Neuronal stem cell (in vitro differentiated cells): ENCODE data around the gene WWTR1.

ENCODE experiments used
- DNase-seq: peaks from one replicate; pipeline ENCODE4 v3.0.0-alpha.2; 2013; ENCODE audit warnings: low spot score
- H2AFZ ChIP-seq: one replicate; pipeline ENCODE4 v1.6.1; 2013; ENCODE audit warnings: mild to moderate bottlenecking, low read length, inconsistent platforms
- H2AK5ac ChIP-seq: 2 replicates; pipeline ENCODE4 v1.6.1; 2013; ENCODE audit warnings: low read depth, mild to moderate bottlenecking, inconsistent platforms, low read length, moderate library complexity, mixed read lengths
- H2BK120ac ChIP-seq: 2 replicates; pipeline ENCODE4 v1.6.1; 2013; ENCODE audit warnings: low read depth, mild to moderate bottlenecking, inconsistent platforms, low read length, moderate library complexity, mixed read lengths
- H2BK12ac ChIP-seq: one replicate; pipeline ENCODE4 v1.6.1; 2013; ENCODE audit warnings: low read length, inconsistent platforms
- H2BK15ac ChIP-seq: 2 replicates; pipeline ENCODE4 v1.6.1; 2013; ENCODE audit warnings: mild to moderate bottlenecking, low read length, inconsistent platforms, mixed read lengths
- H2BK5ac ChIP-seq: one replicate; pipeline ENCODE4 v1.6.1; 2013; ENCODE audit warnings: inconsistent platforms, mild to moderate bottlenecking, low read length, moderate library complexity
- H3K14ac ChIP-seq: one replicate; pipeline ENCODE4 v1.6.1; 2013; ENCODE audit warnings: low read length, inconsistent platforms
- H3K18ac ChIP-seq: 2 replicates; pipeline ENCODE4 v1.6.1; 2013; ENCODE audit warnings: low read length, inconsistent platforms
- H3K23ac ChIP-seq: 2 replicates; pipeline ENCODE4 v1.6.1; 2013; ENCODE audit warnings: low read depth, mild to moderate bottlenecking, mixed read lengths, low read length, inconsistent platforms; ENCODE audit not compliant: poor library complexity
- H3K27ac ChIP-seq: replicated peaks from 3 replicates; pipeline ENCODE4 v1.5.1; 2013; ENCODE audit warnings: low read length, inconsistent platforms
- H3K27me3 ChIP-seq, 3 experiments: 2 replicates each; pipeline ENCODE4 v1.6.1; 2013; ENCODE audit warnings: low read length in 3 of 3, mild to moderate bottlenecking in 2 of 3, inconsistent platforms in 1 of 3, low read depth in 1 of 3, mixed read lengths in 1 of 3, moderate library complexity in 1 of 3; ENCODE audit not compliant: control insufficient read depth in 3 of 3, insufficient read depth in 3 of 3
- H3K36me3 ChIP-seq, 2 donors: replicated peaks in 1 of 2; 2 replicates each; pipeline ENCODE4 v1.6.1; 2013; ENCODE audit warnings: low read length in 2 of 2; ENCODE audit not compliant: control insufficient read depth in 2 of 2, insufficient read depth in 2 of 2
- H3K4ac ChIP-seq: 2 replicates; pipeline ENCODE4 v1.6.1; 2013; ENCODE audit warnings: inconsistent platforms, mild to moderate bottlenecking, low read length, moderate library complexity
- H3K4me1 ChIP-seq, 2 donors: 1 replicate in 1 of 2; 2 replicates in 1 of 2; pipeline ENCODE4 v1.6.1; 2013; ENCODE audit warnings: low read length in 2 of 2, low read depth in 1 of 2; ENCODE audit not compliant: control insufficient read depth in 2 of 2, insufficient read depth in 1 of 2
- H3K4me2 ChIP-seq: one replicate; pipeline ENCODE4 v1.6.1; 2013; ENCODE audit warnings: mild to moderate bottlenecking, low read length, inconsistent platforms; ENCODE audit not compliant: insufficient read depth, poor library complexity, severe bottlenecking
- H3K4me3 ChIP-seq, 2 donors: 2 replicates each; pipeline ENCODE4 v1.5.1; 2013; ENCODE audit warnings: low read length in 2 of 2, mild to moderate bottlenecking in 2 of 2, inconsistent platforms in 1 of 2, moderate library complexity in 1 of 2
- H3K79me1 ChIP-seq: one replicate; pipeline ENCODE4 v1.6.1; 2013; ENCODE audit warnings: low read depth, mild to moderate bottlenecking, inconsistent platforms, low read length, moderate library complexity
- H3K9ac ChIP-seq: one replicate; pipeline ENCODE4 v1.6.1; 2013; ENCODE audit warnings: mild to moderate bottlenecking, low read depth, low read length, inconsistent platforms; ENCODE audit not compliant: poor library complexity
- H3K9me3 ChIP-seq, 2 donors: replicated peaks in 1 of 2; 2 replicates each; pipeline versions ENCODE3 to v1.6.1; 2013; ENCODE audit warnings: low read length in 2 of 2, mild to moderate bottlenecking in 2 of 2, inconsistent platforms in 1 of 2, low read depth in 1 of 2, mixed read lengths in 1 of 2, moderate library complexity in 1 of 2; ENCODE audit not compliant: control insufficient read depth in 2 of 2, insufficient read depth in 1 of 2
- H4K8ac ChIP-seq: one replicate; pipeline ENCODE4 v1.6.1; 2013; ENCODE audit warnings: low read depth, mild to moderate bottlenecking, inconsistent platforms, low read length, moderate library complexity
- H4K91ac ChIP-seq: one replicate; pipeline ENCODE4 v1.6.1; 2013; ENCODE audit warnings: low read length, low read depth, mild to moderate bottlenecking, inconsistent platforms; ENCODE audit not compliant: poor library complexity
- WGBS, 2 donors: extraction: QIAGEN DNeasy Blood & Tissue Kit; methylation state at CpG; one replicate each; pipeline ENCODE4 v1.1.7; 2013; ENCODE audit warnings: missing lambda C conversion rate in 2 of 2, mixed read lengths in 1 of 2; ENCODE audit not compliant: insufficient read length in 2 of 2, insufficient replicate concordance in 1 of 2; ENCODE audit errors: extremely low coverage in 2 of 2; 5-methylcytosine and 5-hydroxymethylcytosine counted together

WWTR1 gene

DNA sequence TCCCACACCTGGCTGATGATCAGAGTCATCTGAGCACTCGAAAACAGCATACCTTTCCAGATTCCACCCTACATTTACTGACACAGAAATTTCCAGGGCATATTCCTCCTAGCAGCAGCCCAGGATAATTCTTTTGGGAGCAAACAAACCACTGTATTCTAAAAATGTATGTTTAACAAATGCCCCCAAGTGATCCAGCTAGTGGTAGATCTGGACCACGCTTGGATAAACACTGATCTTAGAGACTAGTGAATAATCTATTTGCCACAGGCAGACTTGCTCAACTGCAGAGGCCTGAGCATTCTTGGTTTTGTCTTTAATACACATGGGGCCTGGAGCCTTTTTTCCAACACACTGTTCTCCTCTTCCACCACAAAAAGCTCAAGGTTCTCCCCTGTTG is 93.7 kb downstream of the WWTR1 start:
- Histone ChIP-seq H3K36me3 (peaks cover 0 to 8% of the 10 kb centered on the region in 2 donors), H3K18ac (no peak overlapping the region), H3K23ac (no peak overlapping the region), H4K8ac (no peak overlapping the region), H3K14ac (no peak overlapping the region), H4K91ac (no peak overlapping the region), H2AFZ (no peak overlapping the region), H3K27me3 (no peaks in the 10 kb centered on the region), H2BK5ac (no peak overlapping the region), H3K4me3 (no peak overlapping the region), H2AK5ac (no peak overlapping the region), H2BK15ac (no peak overlapping the region), H2BK120ac (no peak overlapping the region), H3K4me2 (no peak overlapping the region), H3K9ac (no peak overlapping the region), H3K4me1 (peaks cover 0 to 3% of the 10 kb centered on the region in 2 donors), H3K79me1 (no peaks in the 10 kb centered on the region), H3K9me3 (peaks cover 0 to 3% of the 10 kb centered on the region in 2 donors), H2BK12ac (no peak overlapping the region), H3K27ac (no peak overlapping the region), H3K4ac (no peak overlapping the region)
- DNase-seq: no peak
- WGBS, 2 donors: no CpG with 5 or more reads among the region's 2 CpGs

DNA sequence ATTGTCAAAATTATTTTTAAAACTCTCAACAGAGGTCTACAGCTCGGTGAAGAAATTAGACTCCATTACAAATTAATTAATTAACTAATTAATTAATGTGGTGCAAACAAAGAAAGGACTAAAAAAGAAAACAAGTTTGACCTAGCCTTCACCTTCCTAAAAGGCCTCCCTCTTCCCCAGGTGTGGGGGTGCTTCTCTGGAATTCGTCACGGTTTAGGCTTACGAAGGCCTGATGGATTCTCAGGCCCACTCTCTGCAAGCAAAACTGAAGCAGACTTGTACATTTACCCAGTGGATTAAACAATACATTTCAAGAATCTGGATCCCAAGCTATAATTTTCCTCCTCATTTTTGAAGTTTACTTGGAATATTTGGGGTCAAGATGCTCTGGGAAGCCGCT is 94.7 kb downstream of the WWTR1 start:
- H3K23ac ChIP-seq: no peak overlapping the region
- no peak overlapping the region for H2BK120ac ChIP-seq
- DNase-seq: no peak
- no peak overlapping the region for H3K4ac ChIP-seq
- no CpG with 5 or more reads among the region's 5 CpGs for WGBS, 2 donors
- H3K4me1 ChIP-seq: peaks cover 0 to 3% of the 10 kb centered on the region in 2 donors
- H2BK15ac ChIP-seq: no peak overlapping the region
- peak overlapping the region; percentile 47 for H3K27ac ChIP-seq
- H3K4me3 ChIP-seq: no peak overlapping the region
- peaks cover 0 to 3% of the 10 kb centered on the region in 2 donors for H3K9me3 ChIP-seq
- H3K18ac ChIP-seq: no peak overlapping the region
- H4K91ac ChIP-seq: no peak overlapping the region
- H3K79me1 ChIP-seq: no peaks in the 10 kb centered on the region
- no peak overlapping the region for H2BK12ac ChIP-seq
- H4K8ac ChIP-seq: no peak overlapping the region
- H3K36me3 ChIP-seq: peaks cover 0 to 4% of the 10 kb centered on the region in 2 donors
- H3K27me3 ChIP-seq: no peaks in the 10 kb centered on the region
- no peak overlapping the region for H3K4me2 ChIP-seq
- no peak overlapping the region for H3K14ac ChIP-seq
- H2AK5ac ChIP-seq: no peak overlapping the region
- no peak overlapping the region for H3K9ac ChIP-seq
- H2AFZ ChIP-seq: no peak overlapping the region
- no peak overlapping the region for H2BK5ac ChIP-seq

- Histone ChIP-seq H3K9me3 (peaks cover 0 to 3% of the 10 kb centered on the region in 2 donors), H3K4ac (no peak overlapping the region), H3K36me3 (peaks cover 0 to 4% of the 10 kb centered on the region in 2 donors), H3K9ac (no peak overlapping the region), H3K27me3 (no peaks in the 10 kb centered on the region), H3K14ac (no peak overlapping the region), H4K91ac (no peak overlapping the region), H3K4me3 (no peak overlapping the region), H4K8ac (no peak overlapping the region), H3K4me1 (peaks cover 0 to 6% of the 10 kb centered on the region in 2 donors), H2BK120ac (no peak overlapping the region), H2AK5ac (no peak overlapping the region), H2AFZ (no peak overlapping the region), H3K27ac (no peak overlapping the region), H3K4me2 (no peak overlapping the region), H2BK12ac (no peak overlapping the region), H3K18ac (no peak overlapping the region), H2BK15ac (no peak overlapping the region), H3K23ac (no peak overlapping the region), H3K79me1 (no peaks in the 10 kb centered on the region), H2BK5ac (no peak overlapping the region)
- DNase-seq: no peak
- no CpG with 5 or more reads among the region's 4 CpGs for WGBS, 2 donors
Measured at GRCh38 chr3:149560617-149561016, 97.2 kb downstream of the WWTR1 start.

DNA sequence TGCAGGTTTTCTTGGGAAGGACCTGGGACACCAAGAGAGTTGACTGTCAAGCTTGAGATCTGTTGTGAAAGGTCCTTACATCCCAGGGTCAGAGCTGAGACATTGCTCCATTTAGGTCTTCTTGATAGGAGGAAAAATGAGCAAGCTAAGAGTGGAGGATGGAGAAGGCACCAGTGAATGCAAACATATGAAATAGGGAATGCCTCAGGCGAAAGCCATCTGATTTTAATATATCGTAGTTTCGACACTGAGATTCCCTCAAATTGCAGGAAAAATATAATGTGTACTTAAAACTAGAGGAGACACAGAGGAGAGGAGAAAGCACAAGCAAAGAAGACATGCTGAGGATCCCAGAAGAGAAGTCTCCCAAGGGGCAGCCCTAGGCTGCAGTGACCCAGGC is 97.8 kb downstream of the WWTR1 start:
- H3K27ac ChIP-seq: no peak overlapping the region

More for the DNA sequence above, 97.8 kb downstream of the WWTR1 start:
- no peak overlapping the region for H3K4me2 ChIP-seq
- no peaks in the 10 kb centered on the region for H3K79me1 ChIP-seq
- no peak overlapping the region for H3K18ac ChIP-seq
- H3K9me3 ChIP-seq: peaks cover 0 to 3% of the 10 kb centered on the region in 2 donors
- no peak overlapping the region for H2BK12ac ChIP-seq
- H3K14ac ChIP-seq: no peak overlapping the region
- H3K4ac ChIP-seq: no peak overlapping the region
- no peak overlapping the region for H2BK120ac ChIP-seq
- H3K9ac ChIP-seq: no peak overlapping the region
- H4K8ac ChIP-seq: no peak overlapping the region
- no peak overlapping the region for H2AK5ac ChIP-seq
- H4K91ac ChIP-seq: no peak overlapping the region
- DNase-seq: no peak
- no peaks in the 10 kb centered on the region for H3K27me3 ChIP-seq
- H2AFZ ChIP-seq: no peak overlapping the region
- no CpG with 5 or more reads among the region's 3 CpGs for WGBS, 2 donors
- H3K36me3 ChIP-seq: peaks cover 0 to 4% of the 10 kb centered on the region in 2 donors
- H3K4me1 ChIP-seq: peaks cover 4 to 6% of the 10 kb centered on the region in 2 donors
- no peak overlapping the region for H3K23ac ChIP-seq
- H2BK5ac ChIP-seq: no peak overlapping the region
- H3K4me3 ChIP-seq: no peak overlapping the region
- H2BK15ac ChIP-seq: no peak overlapping the region
